Activated CD8-positive, alpha-beta memory T cell treated with anti-CD3 and anti-CD28 coated beads, Interleukin-2, amount 50 U/mL, for 4 hours (primary cell): ENCODE data around the gene RNF126.
"Not testable (repeated sequence)": the region's sequence is repeated elsewhere in the genome, so short reads cannot be mapped to it uniquely, and the experiment has no call there.

Experiments
- DNase-seq: peaks from one replicate; pipeline ENCODE4 v3.0.0-alpha.2; 2020

Gene RNF126

DNA sequence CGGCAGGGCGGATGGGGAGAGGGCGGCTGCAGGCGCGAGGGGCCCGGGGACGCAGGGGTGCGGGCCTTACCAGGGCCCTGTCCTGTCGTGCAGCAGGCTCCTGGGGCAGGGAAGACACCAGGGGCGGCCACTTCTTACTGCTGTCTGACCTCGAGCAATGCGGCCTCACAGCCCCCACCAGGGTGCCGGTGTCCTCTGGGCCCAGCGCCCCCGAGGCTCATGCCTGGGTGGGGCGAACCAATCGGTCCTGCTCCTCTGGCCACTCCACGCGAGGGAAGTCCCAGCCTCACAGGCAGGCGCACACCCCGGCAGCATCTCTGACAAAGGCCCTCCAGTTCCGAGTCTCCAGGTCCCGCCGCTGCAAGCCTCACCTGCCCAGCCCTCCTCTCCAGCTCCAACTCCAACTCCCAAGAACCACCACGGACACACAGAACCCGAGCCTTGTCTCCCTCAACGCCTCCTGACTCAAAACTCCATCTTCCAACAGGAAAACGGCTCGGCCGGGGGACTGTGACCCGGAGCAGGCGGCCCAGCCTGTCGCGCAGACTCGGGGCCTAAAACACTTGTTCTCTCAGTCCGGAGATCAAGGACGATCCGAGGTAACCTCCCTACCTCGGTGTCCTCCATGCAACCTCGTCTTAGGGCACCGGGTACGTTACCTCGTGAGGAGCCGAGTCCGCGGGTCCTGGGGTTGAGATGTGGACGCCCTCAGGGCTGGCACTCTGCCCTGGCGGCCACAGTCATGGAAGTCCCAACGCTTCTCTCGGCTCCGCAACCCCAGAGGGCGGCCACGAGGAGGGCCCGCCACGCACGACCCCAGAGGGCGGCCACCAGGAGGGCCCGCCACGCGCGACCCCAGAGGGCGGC lies 16.9 kb downstream of the RNF126 start:
- DNase-seq = no peak

GRCh38 chr19:644789-645188 lies 18.2 kb downstream of the RNF126 start:
- no peak for DNase-seq

DNA sequence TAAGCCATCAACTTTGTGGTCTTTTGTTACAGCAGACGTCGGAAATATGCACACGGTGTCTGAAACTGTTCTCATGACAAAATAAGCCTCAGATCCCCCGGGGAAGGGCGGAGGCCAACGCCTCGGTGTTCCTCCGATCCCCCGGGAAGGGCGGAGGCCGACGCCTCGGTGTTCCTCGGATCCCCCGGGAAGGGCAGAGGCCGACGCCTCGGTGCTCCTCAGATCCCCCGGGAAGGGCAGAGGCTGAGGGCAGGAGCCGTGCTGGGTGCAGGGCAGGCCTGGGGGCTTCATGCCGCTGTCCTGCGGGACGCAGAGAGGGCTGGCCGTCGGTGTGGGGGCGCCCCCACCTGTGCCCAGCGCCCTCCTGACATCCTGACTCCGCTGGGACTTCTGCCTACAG lies 18.7 kb downstream of the RNF126 start:
- DNase-seq = no peak

DNA sequence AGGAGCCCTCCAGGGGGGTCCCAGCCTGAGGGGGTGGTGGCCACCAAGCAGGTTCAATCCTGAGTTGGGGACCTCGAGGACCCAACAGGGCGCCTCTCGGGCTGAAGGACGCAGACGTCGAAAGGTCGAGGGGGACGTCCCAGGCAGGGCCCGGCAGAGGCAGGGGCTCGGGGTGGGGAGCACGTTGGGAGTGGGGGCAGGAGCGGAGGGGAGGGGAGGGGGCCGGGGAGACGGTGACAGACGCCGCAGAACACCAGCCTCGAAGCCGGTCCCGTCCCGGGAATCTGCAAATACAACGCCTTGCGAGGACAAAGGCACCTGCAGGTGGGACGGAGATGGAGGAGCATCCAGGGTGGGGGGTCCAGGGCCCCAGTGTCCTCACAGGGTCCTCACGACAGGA lies 19.3 kb downstream of the RNF126 start:
- DNase-seq = no peak

DNA sequence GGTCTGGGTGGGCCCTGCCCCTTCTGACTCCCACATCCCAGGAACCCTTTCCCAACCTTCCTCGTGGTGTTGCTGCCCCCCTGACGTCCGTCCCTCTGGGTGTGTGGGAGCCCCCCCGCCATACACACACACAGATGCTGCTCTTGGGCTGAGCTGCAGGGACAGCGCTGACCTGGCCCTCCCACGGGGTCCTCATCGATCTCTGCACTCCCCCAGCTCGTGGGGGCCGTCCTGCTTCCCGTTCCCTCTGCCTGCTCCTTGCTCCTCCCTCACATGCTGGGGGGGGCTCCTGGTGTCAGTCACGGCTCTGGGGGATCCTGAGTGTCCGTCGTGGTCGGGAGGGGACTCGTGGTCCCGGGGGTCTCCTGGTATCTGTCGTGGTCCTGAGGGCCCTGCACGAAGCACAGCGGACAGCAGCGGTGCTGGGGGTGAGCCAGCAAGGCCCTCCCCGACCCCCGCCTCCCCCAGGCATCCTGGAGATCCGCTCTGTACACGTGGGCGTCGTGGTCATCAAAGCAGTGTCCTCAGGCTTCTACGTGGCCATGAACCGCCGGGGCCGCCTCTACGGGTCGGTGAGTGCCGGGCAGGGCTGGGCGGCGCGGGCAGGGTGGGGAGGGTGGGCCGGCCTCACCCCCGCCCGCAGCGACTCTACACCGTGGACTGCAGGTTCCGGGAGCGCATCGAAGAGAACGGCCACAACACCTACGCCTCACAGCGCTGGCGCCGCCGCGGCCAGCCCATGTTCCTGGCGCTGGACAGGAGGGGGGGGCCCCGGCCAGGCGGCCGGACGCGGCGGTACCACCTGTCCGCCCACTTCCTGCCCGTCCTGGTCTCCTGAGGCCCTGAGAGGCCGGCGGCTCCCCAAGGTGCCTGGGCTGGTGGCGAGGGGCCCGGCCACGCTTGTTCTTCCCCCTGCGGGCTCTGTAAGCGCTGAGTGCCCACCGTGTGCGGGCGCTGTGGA lies 20.0 kb downstream of the RNF126 start:
- no peak for DNase-seq

DNA sequence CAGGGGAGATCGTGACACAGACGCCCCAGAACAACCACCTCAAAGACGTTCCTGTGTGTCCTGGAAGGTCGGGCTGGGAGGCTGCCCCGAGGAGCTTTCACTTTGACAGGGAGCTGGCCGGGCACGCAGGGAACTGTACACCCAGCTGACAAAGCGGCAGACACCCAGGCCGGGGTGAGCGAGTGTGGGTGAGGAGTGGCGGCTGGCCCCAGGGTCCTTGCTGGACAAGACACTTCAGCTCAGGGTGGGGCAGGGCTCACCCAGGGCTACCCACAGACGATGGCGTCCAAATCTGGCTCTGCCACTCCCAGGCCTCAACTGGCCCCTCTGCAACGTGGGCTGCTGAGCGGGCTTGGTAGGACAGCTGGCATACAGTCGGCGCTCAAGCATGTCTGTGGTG lies 21.3 kb downstream of the RNF126 start:
- DNase-seq = no peak

DNA sequence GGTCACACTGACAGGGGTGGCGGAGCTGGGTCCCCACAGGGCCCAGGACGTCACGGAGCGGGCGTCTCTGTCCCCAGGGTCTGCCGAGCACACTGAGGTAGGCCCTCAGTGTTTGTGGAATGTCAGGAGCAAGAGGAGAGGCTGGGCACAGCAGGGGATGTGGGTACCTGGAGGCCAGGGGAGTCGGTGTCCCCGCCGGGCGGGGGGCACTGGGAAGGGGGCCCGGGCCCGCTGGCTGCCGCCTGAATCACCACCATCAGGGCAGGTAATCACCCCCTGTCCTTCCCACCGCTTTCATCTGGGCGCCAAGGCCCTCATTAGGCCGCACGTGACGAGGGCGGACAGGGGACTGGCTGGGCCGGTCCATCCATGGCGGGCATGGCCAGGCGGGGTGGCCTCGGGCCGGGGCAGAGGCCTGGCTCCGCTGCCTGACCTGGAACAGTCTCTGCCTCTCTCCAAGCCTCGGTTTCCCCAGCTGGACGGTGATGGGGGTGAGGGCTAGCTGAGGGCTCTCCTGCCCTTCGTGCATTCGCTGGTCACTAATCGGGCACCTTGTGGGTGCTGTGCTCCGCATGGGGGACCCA lies 22.3 kb downstream of the RNF126 start:
- no peak for DNase-seq

DNA sequence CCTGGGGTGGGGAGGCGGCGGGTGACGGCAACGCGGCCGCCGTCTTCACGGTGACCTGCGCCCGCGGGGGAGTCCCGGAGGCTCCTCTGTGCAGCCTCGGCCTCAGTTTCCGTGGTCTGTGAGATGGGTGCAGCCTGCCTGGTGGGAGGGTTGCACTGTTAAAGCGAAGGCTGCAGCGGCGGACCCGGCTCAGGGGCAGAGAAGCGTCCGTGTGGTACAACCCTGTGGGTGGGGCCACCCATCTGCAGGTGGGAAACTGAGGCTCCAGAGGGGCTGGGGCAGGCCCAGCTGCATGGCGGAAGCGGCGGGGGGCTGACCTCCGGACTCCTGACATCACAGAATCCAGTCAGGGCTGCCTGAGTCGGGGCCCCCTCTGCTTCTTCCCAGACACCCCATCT lies 22.9 kb downstream of the RNF126 start:
- DNase-seq = no peak

GRCh38 chr19:639253-640160 lies 23.5 kb downstream of the RNF126 start, which contains the start of gene FGF22:
FGF22 (plus strand) TSS chr19:639879; CDS start chr19:639926, 47 bp downstream.
- peak; percentile 97 for DNase-seq

DNA sequence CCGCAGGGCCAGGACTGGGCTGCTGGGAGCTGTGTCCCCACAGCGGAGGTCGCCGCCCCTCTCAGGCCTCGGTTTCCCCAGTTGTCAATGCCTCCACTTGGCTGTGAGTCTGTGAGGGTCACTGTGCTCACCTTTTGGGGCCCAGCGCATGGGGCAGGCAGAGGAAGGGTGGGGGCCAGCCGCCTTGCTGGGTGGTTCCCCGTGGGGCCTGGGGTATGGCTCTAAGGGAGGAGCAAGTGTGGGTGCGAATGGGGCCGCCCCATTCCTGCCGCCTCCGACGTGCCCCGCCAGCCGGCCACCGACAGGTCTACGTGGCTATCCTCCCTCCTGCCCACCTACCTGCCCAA lies 24.1 kb downstream of the RNF126 start:
- no peak for DNase-seq

DNA sequence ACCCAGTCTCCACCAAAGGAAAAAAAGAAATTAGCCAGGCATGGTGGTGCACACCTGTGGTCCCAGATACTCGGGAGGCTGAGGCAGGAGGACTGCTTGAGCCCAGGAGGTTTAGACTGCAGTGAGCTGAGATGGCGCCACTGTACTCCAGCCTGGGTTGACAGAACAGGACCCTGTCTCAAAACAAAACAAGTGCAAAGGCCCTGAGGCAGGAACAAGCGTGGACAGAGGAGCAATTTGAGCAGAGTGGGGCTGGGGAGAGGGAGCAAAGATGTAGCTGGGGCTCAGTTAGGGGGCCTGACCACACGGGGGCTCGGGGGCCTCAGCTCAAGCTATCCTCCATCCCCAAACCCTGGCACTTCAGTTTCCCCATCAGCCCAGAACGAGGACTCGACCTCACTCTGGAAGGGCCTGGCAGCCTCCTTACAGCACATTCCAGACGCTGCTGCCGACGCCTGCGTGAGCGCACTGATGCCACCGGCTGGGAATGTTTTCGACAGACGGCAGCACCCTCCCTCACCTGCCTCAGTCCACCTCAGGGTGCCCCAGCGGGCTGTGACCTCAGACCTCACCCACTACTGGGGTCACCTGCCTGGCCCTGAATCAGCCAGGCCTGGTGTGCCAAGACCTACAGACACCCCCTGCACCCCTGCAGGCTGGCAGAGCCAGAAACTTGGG lies 27.9 kb downstream of the RNF126 start:
- no peak for DNase-seq

GRCh38 chr19:633786-634639 lies 29.0 kb downstream of the RNF126 start:
- DNase-seq = no peak

- peak; percentile 94 for DNase-seq
Measured at GRCh38 chr19:633068-633785, 29.8 kb downstream of the RNF126 start, which contains the start of gene POLRMT. POLRMT (minus strand) TSS chr19:633537; CDS start chr19:633512, 25 bp downstream.

DNA sequence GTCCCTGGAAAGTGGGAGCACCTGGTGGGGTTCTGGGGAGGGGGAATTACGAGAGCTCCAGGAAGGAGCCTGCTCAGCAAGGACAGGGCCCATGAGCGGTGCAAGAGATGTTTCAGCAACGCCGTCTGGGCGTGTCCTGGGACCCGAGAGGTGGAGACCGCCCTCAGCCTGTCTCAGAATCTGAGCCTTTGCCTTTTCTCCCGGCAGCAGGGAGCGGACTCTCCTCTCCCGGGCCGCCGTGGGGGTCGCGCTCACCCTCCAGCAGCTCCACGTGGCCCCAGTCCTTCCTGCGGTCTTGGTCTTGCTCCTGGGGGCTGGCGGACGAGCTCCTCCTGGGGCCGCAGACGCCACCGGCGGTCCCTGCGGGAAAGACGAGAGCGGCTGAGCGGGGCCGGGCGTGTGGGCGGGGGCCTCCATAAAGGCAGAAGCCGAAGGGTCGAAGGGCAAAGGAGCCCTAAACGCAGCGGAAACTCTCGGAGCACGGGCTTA lies 30.4 kb downstream of the RNF126 start:
- peak; percentile 35 for DNase-seq

- no peak for DNase-seq
Measured at GRCh38 chr19:629961-630714, 32.9 kb downstream of the RNF126 start.

GRCh38 chr19:629515-629914 lies 33.5 kb downstream of the RNF126 start:
- DNase-seq = not testable (repeated sequence)

DNA sequence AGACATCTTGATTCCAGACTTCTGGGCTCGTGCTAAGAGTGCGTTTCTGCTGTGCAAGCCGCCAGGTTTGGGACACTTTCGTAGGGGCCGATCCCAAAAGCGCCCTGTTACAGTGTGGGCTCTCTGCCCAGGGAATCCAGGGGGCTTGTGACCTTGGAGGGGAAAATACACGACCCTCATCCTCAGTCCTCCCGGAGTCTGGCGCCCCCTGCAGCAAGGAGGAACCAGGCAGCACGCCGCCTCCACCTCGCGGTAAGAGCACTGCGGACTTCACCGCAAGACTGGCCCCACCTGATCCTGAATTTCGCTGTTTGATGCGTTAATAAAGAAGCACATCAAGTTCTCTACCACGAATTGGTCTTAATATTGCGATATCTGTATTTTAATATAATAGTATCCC lies 34.8 kb downstream of the RNF126 start:
- DNase-seq = no peak

DNA sequence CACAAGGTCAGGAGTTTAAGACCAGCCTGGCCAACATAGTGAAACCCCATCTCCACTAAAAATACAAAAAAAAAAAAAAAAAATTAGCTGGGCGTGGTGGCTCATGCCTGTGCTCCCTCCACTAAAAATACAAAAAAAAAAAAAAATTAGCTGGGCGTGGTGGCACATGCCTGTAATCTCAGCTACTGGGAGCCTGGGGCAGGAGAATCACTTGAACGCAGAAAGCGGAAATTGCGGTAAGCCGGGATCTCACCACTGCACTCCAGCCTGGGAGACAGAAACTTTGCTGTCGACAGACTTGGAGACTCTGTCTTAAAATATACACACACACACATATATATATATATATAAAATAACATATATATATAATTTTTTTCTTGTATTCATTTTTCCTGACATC lies 36.4 kb downstream of the RNF126 start:
- not testable (repeated sequence) for DNase-seq

DNA sequence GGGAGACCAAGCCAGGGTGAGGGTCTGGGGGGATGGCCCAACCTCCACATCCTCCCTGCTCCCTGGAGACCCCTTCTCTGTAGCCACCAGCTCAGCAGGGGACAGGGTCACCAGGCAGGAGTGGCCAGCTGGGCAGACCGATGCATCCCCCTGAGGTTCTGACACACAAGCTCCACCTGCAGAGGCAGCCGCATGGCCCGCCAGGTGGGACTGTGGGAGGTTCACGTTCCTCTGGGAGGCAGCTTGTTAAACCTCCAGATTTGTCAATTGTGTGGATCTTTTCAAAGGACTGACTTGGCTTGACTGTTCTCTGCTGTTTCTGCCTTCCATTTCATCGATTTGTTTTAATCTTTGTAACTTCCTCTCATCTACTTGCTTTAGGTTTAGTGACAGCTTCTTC lies 37.8 kb downstream of the RNF126 start:
- no peak for DNase-seq
